K562 (cell line): ENCODE data around the gene FGF14. TPM values are rescaled to one million over a fixed set of nuclear protein-coding genes. Genes with fewer than 3 reads are reported as not detected.

Experiments
- ATAC-seq: fragments of 200-7000 bp; cut with Tn5 transposase; 3 replicates; pipeline ENCODE4 v1.9.1; 2020; ENCODE audit warnings: moderate library complexity
- BruUV-seq: library from RNA; stranded (reverse); fragments of 400-500 nt; replicated peaks from 2 replicates; lab custom pipeline; 2021; lab: Mats Ljungman, UMichigan
- CTCF ChIA-PET: fragments of 300-600 bp; formaldehyde crosslinking; extraction: SDS; loops from one replicate; lab custom pipeline; 2021; ENCODE audit warnings: low intra/inter-chr PET ratio; lab: Yijun Ruan, JAX
- POLR2A ChIA-PET: fragments of 300-600, 350-650 bp; sonication (Branson Sonifier 250); formaldehyde crosslinking; extraction: SDS; loops from one replicate; lab custom pipeline; 2021; ENCODE audit warnings: antibody characterized with exemption, inconsistent platforms; lab: Yijun Ruan, JAX
- DNase-seq, 4 experiments: peaks; one replicate each; pipeline versions ENCODE4 v3.0.0 to v3.0.0-alpha.2; 2011 to 2018; ENCODE audit warnings: low spot score in 3 of 4, mixed read lengths in 3 of 4; ENCODE audit errors: extremely low read depth in 1 of 4
- FAIRE-seq: peaks from 2 replicates; lab custom pipeline; 2011; peaks lifted over from hg19 to GRCh38; lab: Jason Lieb, UNC
- H2AFZ ChIP-seq: 2 replicates; pipeline ENCODE4 v1.6.0; 2011; ENCODE audit warnings: low read depth, low read length, control low read depth, inconsistent platforms
- H3K27ac ChIP-seq: fragments of 200-600 bp; 3 replicates; pipeline ENCODE4 v1.8.0; 2011; ENCODE audit warnings: low read depth, mild to moderate bottlenecking, control low read depth, inconsistent platforms, low read length, moderate library complexity, mixed read lengths; ENCODE audit errors: extremely low read depth
- H3K27me3 ChIP-seq, 2 experiments: fragments of 300-600 bp in 1 of 2; 2 replicates in 1 of 2; 3 replicates in 1 of 2; pipeline versions ENCODE4 v1.6.0 to v1.8.0; 2011; ENCODE audit warnings: inconsistent platforms in 2 of 2, low read length in 2 of 2, mild to moderate bottlenecking in 1 of 2, mixed read lengths in 1 of 2, moderate library complexity in 1 of 2; ENCODE audit not compliant: control insufficient read depth in 2 of 2, insufficient read depth in 2 of 2
- H3K36me3 ChIP-seq: fragments of 300-600 bp; 3 replicates; pipeline ENCODE4 v1.8.0; 2011; ENCODE audit warnings: mild to moderate bottlenecking, low read length, inconsistent platforms; ENCODE audit not compliant: control insufficient read depth, insufficient read depth
- H3K4me1 ChIP-seq, 2 experiments: fragments of 200-600 bp in 1 of 2; replicated peaks in 1 of 2; 2 replicates in 1 of 2; 3 replicates in 1 of 2; pipeline versions ENCODE4 v1.5.1 to v1.8.0; 2011; ENCODE audit warnings: inconsistent platforms in 2 of 2, low read length in 2 of 2, mild to moderate bottlenecking in 1 of 2, mixed read lengths in 1 of 2, moderate library complexity in 1 of 2; ENCODE audit not compliant: control insufficient read depth in 2 of 2, insufficient read depth in 2 of 2
- H3K4me2 ChIP-seq: 2 replicates; pipeline ENCODE4 v1.6.1; 2011; ENCODE audit warnings: low read length, control low read depth, inconsistent platforms, mixed read lengths; ENCODE audit not compliant: insufficient read depth
- H3K4me3 ChIP-seq: fragments of 200-600 bp; sonication (generic), shearing (Covaris generic); 2 replicates; pipeline ENCODE4 v1.5.1; 2016; ENCODE audit warnings: control low read depth, inconsistent platforms
- H3K79me2 ChIP-seq: fragments of 200-600 bp; 3 replicates; pipeline ENCODE4 v1.8.0; 2011; ENCODE audit warnings: low read length, inconsistent platforms; ENCODE audit not compliant: control insufficient read depth, insufficient read depth
- H3K9ac ChIP-seq, 2 experiments: 2 replicates each; pipeline versions ENCODE4 v1.6.0 to v1.6.1; 2011; ENCODE audit warnings: low read depth in 2 of 2, low read length in 2 of 2, control low read depth in 1 of 2, inconsistent platforms in 1 of 2, mild to moderate bottlenecking in 1 of 2, mixed read lengths in 1 of 2; ENCODE audit not compliant: insufficient read depth in 1 of 2
- H3K9me1 ChIP-seq: one replicate; pipeline ENCODE4 v1.6.0; 2011; ENCODE audit warnings: inconsistent platforms, mild to moderate bottlenecking, low read length, moderate library complexity; ENCODE audit not compliant: control insufficient read depth, insufficient read depth
- H3K9me3 ChIP-seq: replicated peaks from 2 replicates; pipeline ENCODE4 v1.5.1; 2011; ENCODE audit warnings: low read depth, low read length, inconsistent platforms; ENCODE audit not compliant: control insufficient read depth, insufficient read depth
- H4K20me1 ChIP-seq: replicated peaks from 2 replicates; pipeline ENCODE4 v1.6.1; 2011; ENCODE audit warnings: low read length, inconsistent platforms, mixed read lengths; ENCODE audit not compliant: control insufficient read depth, insufficient read depth
- ADNP ChIP-seq: fragments of 200-800 bp; sonication (Bioruptor generic); IDR thresholded peaks from 2 replicates; pipeline ENCODE4 v1.6.1; 2016; ENCODE audit warnings: missing genetic modification characterization, missing compliant biosample characterization
- ARID1B ChIP-seq: fragments of 450-650 bp; IDR thresholded peaks from 2 replicates; pipeline ENCODE4 v1.6.1; 2016; ENCODE audit warnings: antibody characterized with exemption, mild to moderate bottlenecking, inconsistent platforms
- ELF4 ChIP-seq: fragments of 450-650 bp; formaldehyde crosslinking; IDR thresholded peaks from 2 replicates; pipeline ENCODE4 v1.4.0; 2022; ENCODE audit warnings: missing genetic modification characterization
- KAT8 ChIP-seq: fragments of 450-650 bp; IDR thresholded peaks from 2 replicates; pipeline ENCODE4 v1.6.1; 2016; ENCODE audit warnings: low read depth, mild to moderate bottlenecking
- KDM1A ChIP-seq, 2 experiments: fragments of 450-650 bp; IDR thresholded peaks; 2 replicates each; pipeline ENCODE4 v1.6.1; 2016; ENCODE audit warnings: mild to moderate bottlenecking in 2 of 2
- KLF13 ChIP-seq: fragments of 450-650 bp; IDR thresholded peaks from 2 replicates; pipeline ENCODE4 v1.6.1; 2016; ENCODE audit warnings: missing genetic modification characterization, low read depth, mild to moderate bottlenecking, missing compliant biosample characterization, moderate library complexity, borderline replicate concordance
- MBD2 ChIP-seq: sonication (generic); IDR thresholded peaks from 2 replicates; pipeline ENCODE4 v1.6.1; 2016; ENCODE audit warnings: low read depth, borderline replicate concordance
- NEUROD1 ChIP-seq: fragments of 150-350 bp; IDR thresholded peaks from 2 replicates; pipeline ENCODE4 v1.6.1; 2014; ENCODE audit warnings: borderline replicate concordance, low read length, low read depth; ENCODE audit not compliant: partially characterized antibody
- TARDBP ChIP-seq: fragments of 450-650 bp; IDR thresholded peaks from 2 replicates; pipeline ENCODE4 v1.6.1; 2016
- ZBTB17 ChIP-seq: fragments of 450-650 bp; formaldehyde crosslinking; IDR thresholded peaks from 2 replicates; pipeline ENCODE4 v1.4.0; 2020; ENCODE audit warnings: mild to moderate bottlenecking
- ZKSCAN3 ChIP-seq: fragments of 250-450 bp; sonication (Bioruptor Pico); IDR thresholded peaks from 2 replicates; pipeline ENCODE4 v1.4.0; 2020
- ZNF280B ChIP-seq: fragments of 250-450 bp; sonication (Bioruptor Pico); IDR thresholded peaks from 2 replicates; pipeline ENCODE4 v1.5.1; 2021; ENCODE audit warnings: mild to moderate bottlenecking
- WGBS: fragments of 100-300 bp; shearing (Covaris generic); methylation state at CpG from one replicate; pipeline ENCODE4 v1.1.6; 2016; ENCODE audit warnings: low coverage, mixed read lengths; ENCODE audit not compliant: insufficient coverage; ENCODE audit errors: missing lambda C conversion rate; 5-methylcytosine and 5-hydroxymethylcytosine counted together
- in situ Hi-C: fragments of 300-500 bp; cut with MboI; formaldehyde crosslinking; loops from 4 replicates; pipeline ENCODE4 v1.15.0; 2018; ENCODE audit warnings: inconsistent platforms, mixed read lengths
- intact Hi-C: fragments of 100-400 bp; cut with micrococcal nuclease; formaldehyde crosslinking; loops from 2 replicates; pipeline ENCODE4 v1.14.2; 2022
- polyA plus RNA-seq, 8 experiments: library from polyadenylated mRNA; depleted of rRNA in 4 of 8; stranded (reverse) in 5 of 8; unstranded in 3 of 8; fragments of >200 nt; fragmentation: Nextera tagmentation in 2 of 8; fragmentation: Illumina TruSeq in 1 of 8; extraction: Ambion mirVana in 2 of 8; extraction: Trizol in 1 of 8; gene quantifications; 2 replicates each; pipeline versions ENCODE4 v1.2.1 to v1.2.3, GENCODE V29; 2011 to 2014; ENCODE audit warnings: inconsistent platforms in 1 of 8, missing spikeins in 1 of 8
- total RNA-seq, 7 experiments: library from RNA; depleted of rRNA in 6 of 7; stranded (reverse); fragments of >200 nt in 6 of 7; fragmentation: Illumina TruSeq in 2 of 7; extraction: Trizol in 2 of 7; gene quantifications; 2 replicates each; pipeline versions ENCODE4 v1.2.1 to v1.2.3, GENCODE V29; 2011 to 2021; ENCODE audit warnings: low replicate concordance in 1 of 7
- TF ChIP-seq, protein P1 (sequence below), 2 experiments: fragments of 450-650 bp; IDR thresholded peaks; 2 replicates each; pipeline ENCODE4 v1.6.1; 2016
- TF ChIP-seq, protein P2 (sequence below): fragments of 250-450 bp; sonication (Bioruptor Pico); IDR thresholded peaks from 2 replicates; pipeline ENCODE4 v1.8.0; 2022; ENCODE audit warnings: moderate library complexity, mild to moderate bottlenecking, inconsistent platforms
- TF ChIP-seq, protein P3 (sequence below): sonication (generic); formaldehyde crosslinking; IDR thresholded peaks from 2 replicates; pipeline ENCODE4 v1.8.0; 2022; ENCODE audit warnings: mild to moderate bottlenecking, missing genetic modification reagents, borderline replicate concordance
- TF ChIP-seq, protein P4 (sequence below): fragments of 250-450 bp; sonication (Bioruptor Pico); IDR thresholded peaks from 2 replicates; pipeline ENCODE4 v1.8.0; 2022; ENCODE audit warnings: inconsistent platforms

FGF14 gene
- total and polyA plus RNA-seq, 9 of the 15 experiments (the other 6 are each of a cell fraction or from before 2014, with no cell fraction given) = not detected

GRCh38 chr13:101717353-101717752 is 684.5 kb downstream of the FGF14 start:
- ATAC-seq = no peak
- no peak for DNase-seq
- CTCF ChIA-PET = no interaction called here
- WGBS = 7% methylated on average over 10 of the region's 10 CpGs
- intact Hi-C loops = no loop called here
- Histone ChIP-seq H3K36me3 (no peaks in the 10 kb centered on the region), H2AFZ (no peak overlapping the region), H3K4me2 (no peak overlapping the region), H3K27me3 (no peaks in the 10 kb centered on the region), H3K27ac (no peak overlapping the region), H3K4me3 (no peak overlapping the region), H3K4me1 (no peaks in the 10 kb centered on the region), H3K9ac (no peak overlapping the region), H3K9me1 (no peaks in the 10 kb centered on the region), H3K79me2 (no peaks in the 10 kb centered on the region), H4K20me1 (no peaks in the 10 kb centered on the region), H3K9me3 (no peaks in the 10 kb centered on the region)
- POLR2A ChIA-PET = no interaction called here
- no peak for FAIRE-seq
- BruUV-seq = no TSS peak
- in situ Hi-C loops = no loop called here
- TF ChIP-seq ZNF280B (CRISPR knock-in tag) (no peak), MBD2 (no peak), KLF13 (tag) (no peak), ZBTB17 (CRISPR knock-in tag) (no peak), ZKSCAN3 (CRISPR knock-in tag) (no peak), ELF4 (no peak), ADNP (tag) (no peak), TARDBP (no peak), ARID1B (no peak), NEUROD1 (no peak), KAT8 (no peak), KDM1A (IDR thresholded peaks at IDR 0.05) (no peak)
- TF ChIP-seq, protein P1, sequence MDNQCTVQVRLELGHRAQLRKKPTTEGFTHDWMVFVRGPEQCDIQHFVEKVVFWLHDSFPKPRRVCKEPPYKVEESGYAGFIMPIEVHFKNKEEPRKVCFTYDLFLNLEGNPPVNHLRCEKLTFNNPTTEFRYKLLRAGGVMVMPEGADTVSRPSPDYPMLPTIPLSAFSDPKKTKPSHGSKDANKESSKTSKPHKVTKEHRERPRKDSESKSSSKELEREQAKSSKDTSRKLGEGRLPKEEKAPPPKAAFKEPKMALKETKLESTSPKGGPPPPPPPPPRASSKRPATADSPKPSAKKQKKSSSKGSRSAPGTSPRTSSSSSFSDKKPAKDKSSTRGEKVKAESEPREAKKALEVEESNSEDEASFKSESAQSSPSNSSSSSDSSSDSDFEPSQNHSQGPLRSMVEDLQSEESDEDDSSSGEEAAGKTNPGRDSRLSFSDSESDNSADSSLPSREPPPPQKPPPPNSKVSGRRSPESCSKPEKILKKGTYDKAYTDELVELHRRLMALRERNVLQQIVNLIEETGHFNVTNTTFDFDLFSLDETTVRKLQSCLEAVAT (IDR thresholded peaks at IDR 0.05) = no peak
- TF ChIP-seq, protein P2, sequence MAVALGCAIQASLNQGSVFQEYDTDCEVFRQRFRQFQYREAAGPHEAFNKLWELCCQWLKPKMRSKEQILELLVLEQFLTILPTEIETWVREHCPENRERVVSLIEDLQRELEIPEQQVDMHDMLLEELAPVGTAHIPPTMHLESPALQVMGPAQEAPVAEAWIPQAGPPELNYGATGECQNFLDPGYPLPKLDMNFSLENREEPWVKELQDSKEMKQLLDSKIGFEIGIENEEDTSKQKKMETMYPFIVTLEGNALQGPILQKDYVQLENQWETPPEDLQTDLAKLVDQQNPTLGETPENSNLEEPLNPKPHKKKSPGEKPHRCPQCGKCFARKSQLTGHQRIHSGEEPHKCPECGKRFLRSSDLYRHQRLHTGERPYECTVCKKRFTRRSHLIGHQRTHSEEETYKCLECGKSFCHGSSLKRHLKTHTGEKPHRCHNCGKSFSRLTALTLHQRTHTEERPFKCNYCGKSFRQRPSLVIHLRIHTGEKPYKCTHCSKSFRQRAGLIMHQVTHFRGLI (CRISPR knock-in tag) = no peak
- TF ChIP-seq, protein P3, sequence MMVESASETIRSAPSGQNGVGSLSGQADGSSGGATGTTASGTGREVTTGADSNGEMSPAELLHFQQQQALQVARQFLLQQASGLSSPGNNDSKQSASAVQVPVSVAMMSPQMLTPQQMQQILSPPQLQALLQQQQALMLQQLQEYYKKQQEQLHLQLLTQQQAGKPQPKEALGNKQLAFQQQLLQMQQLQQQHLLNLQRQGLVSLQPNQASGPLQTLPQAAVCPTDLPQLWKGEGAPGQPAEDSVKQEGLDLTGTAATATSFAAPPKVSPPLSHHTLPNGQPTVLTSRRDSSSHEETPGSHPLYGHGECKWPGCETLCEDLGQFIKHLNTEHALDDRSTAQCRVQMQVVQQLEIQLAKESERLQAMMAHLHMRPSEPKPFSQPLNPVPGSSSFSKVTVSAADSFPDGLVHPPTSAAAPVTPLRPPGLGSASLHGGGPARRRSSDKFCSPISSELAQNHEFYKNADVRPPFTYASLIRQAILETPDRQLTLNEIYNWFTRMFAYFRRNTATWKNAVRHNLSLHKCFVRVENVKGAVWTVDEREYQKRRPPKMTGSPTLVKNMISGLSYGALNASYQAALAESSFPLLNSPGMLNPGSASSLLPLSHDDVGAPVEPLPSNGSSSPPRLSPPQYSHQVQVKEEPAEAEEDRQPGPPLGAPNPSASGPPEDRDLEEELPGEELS (CRISPR knock-in tag) = no peak
- TF ChIP-seq, protein P4, sequence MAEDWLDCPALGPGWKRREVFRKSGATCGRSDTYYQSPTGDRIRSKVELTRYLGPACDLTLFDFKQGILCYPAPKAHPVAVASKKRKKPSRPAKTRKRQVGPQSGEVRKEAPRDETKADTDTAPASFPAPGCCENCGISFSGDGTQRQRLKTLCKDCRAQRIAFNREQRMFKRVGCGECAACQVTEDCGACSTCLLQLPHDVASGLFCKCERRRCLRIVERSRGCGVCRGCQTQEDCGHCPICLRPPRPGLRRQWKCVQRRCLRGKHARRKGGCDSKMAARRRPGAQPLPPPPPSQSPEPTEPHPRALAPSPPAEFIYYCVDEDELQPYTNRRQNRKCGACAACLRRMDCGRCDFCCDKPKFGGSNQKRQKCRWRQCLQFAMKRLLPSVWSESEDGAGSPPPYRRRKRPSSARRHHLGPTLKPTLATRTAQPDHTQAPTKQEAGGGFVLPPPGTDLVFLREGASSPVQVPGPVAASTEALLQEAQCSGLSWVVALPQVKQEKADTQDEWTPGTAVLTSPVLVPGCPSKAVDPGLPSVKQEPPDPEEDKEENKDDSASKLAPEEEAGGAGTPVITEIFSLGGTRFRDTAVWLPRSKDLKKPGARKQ (CRISPR knock-in tag) = no peak
